K562 (cell line): ENCODE measurements around the gene HVCN1. TPM values are rescaled to one million over a fixed set of nuclear protein-coding genes. Genes with fewer than 3 reads are reported as not detected.

Experiments
- ATAC-seq: fragments of 200-7000 bp; cut with Tn5 transposase; 3 replicates; pipeline ENCODE4 v1.9.1; 2020; ENCODE audit warnings: moderate library complexity
- BruUV-seq: library from RNA; stranded (reverse); fragments of 400-500 nt; replicated peaks from 2 replicates; lab custom pipeline; 2021; lab: Mats Ljungman, UMichigan
- CTCF ChIA-PET: fragments of 300-600 bp; formaldehyde crosslinking; extraction: SDS; loops from one replicate; lab custom pipeline; 2021; ENCODE audit warnings: low intra/inter-chr PET ratio; lab: Yijun Ruan, JAX
- POLR2A ChIA-PET: fragments of 300-600, 350-650 bp; sonication (Branson Sonifier 250); formaldehyde crosslinking; extraction: SDS; loops from one replicate; lab custom pipeline; 2021; ENCODE audit warnings: antibody characterized with exemption, inconsistent platforms; lab: Yijun Ruan, JAX
- DNase-seq, 4 experiments: peaks; one replicate each; pipeline versions ENCODE4 v3.0.0 to v3.0.0-alpha.2; 2011 to 2018; ENCODE audit warnings: low spot score in 3 of 4, mixed read lengths in 3 of 4; ENCODE audit errors: extremely low read depth in 1 of 4
- FAIRE-seq: peaks from 2 replicates; lab custom pipeline; 2011; peaks lifted over from hg19 to GRCh38; lab: Jason Lieb, UNC
- H2AFZ ChIP-seq: 2 replicates; pipeline ENCODE4 v1.6.0; 2011; ENCODE audit warnings: low read depth, low read length, control low read depth, inconsistent platforms
- H3K27ac ChIP-seq: fragments of 200-600 bp; 3 replicates; pipeline ENCODE4 v1.8.0; 2011; ENCODE audit warnings: low read depth, mild to moderate bottlenecking, control low read depth, inconsistent platforms, low read length, moderate library complexity, mixed read lengths; ENCODE audit errors: extremely low read depth
- H3K27me3 ChIP-seq, 2 experiments: fragments of 300-600 bp in 1 of 2; 2 replicates in 1 of 2; 3 replicates in 1 of 2; pipeline versions ENCODE4 v1.6.0 to v1.8.0; 2011; ENCODE audit warnings: inconsistent platforms in 2 of 2, low read length in 2 of 2, mild to moderate bottlenecking in 1 of 2, mixed read lengths in 1 of 2, moderate library complexity in 1 of 2; ENCODE audit not compliant: control insufficient read depth in 2 of 2, insufficient read depth in 2 of 2
- H3K36me3 ChIP-seq: fragments of 300-600 bp; 3 replicates; pipeline ENCODE4 v1.8.0; 2011; ENCODE audit warnings: mild to moderate bottlenecking, low read length, inconsistent platforms; ENCODE audit not compliant: control insufficient read depth, insufficient read depth
- H3K4me1 ChIP-seq, 2 experiments: fragments of 200-600 bp in 1 of 2; replicated peaks in 1 of 2; 2 replicates in 1 of 2; 3 replicates in 1 of 2; pipeline versions ENCODE4 v1.5.1 to v1.8.0; 2011; ENCODE audit warnings: inconsistent platforms in 2 of 2, low read length in 2 of 2, mild to moderate bottlenecking in 1 of 2, mixed read lengths in 1 of 2, moderate library complexity in 1 of 2; ENCODE audit not compliant: control insufficient read depth in 2 of 2, insufficient read depth in 2 of 2
- H3K4me2 ChIP-seq: 2 replicates; pipeline ENCODE4 v1.6.1; 2011; ENCODE audit warnings: low read length, control low read depth, inconsistent platforms, mixed read lengths; ENCODE audit not compliant: insufficient read depth
- H3K4me3 ChIP-seq: fragments of 200-600 bp; sonication (generic), shearing (Covaris generic); 2 replicates; pipeline ENCODE4 v1.5.1; 2016; ENCODE audit warnings: control low read depth, inconsistent platforms
- H3K79me2 ChIP-seq: fragments of 200-600 bp; 3 replicates; pipeline ENCODE4 v1.8.0; 2011; ENCODE audit warnings: low read length, inconsistent platforms; ENCODE audit not compliant: control insufficient read depth, insufficient read depth
- H3K9ac ChIP-seq, 2 experiments: 2 replicates each; pipeline versions ENCODE4 v1.6.0 to v1.6.1; 2011; ENCODE audit warnings: low read depth in 2 of 2, low read length in 2 of 2, control low read depth in 1 of 2, inconsistent platforms in 1 of 2, mild to moderate bottlenecking in 1 of 2, mixed read lengths in 1 of 2; ENCODE audit not compliant: insufficient read depth in 1 of 2
- H3K9me1 ChIP-seq: one replicate; pipeline ENCODE4 v1.6.0; 2011; ENCODE audit warnings: inconsistent platforms, mild to moderate bottlenecking, low read length, moderate library complexity; ENCODE audit not compliant: control insufficient read depth, insufficient read depth
- H3K9me3 ChIP-seq: replicated peaks from 2 replicates; pipeline ENCODE4 v1.5.1; 2011; ENCODE audit warnings: low read depth, low read length, inconsistent platforms; ENCODE audit not compliant: control insufficient read depth, insufficient read depth
- H4K20me1 ChIP-seq: replicated peaks from 2 replicates; pipeline ENCODE4 v1.6.1; 2011; ENCODE audit warnings: low read length, inconsistent platforms, mixed read lengths; ENCODE audit not compliant: control insufficient read depth, insufficient read depth
- ADNP ChIP-seq: fragments of 200-800 bp; sonication (Bioruptor generic); IDR thresholded peaks from 2 replicates; pipeline ENCODE4 v1.6.1; 2016; ENCODE audit warnings: missing genetic modification characterization, missing compliant biosample characterization
- ATF7 ChIP-seq: fragments of 450-650 bp; IDR thresholded peaks from 2 replicates; pipeline ENCODE4 v1.7.1; 2014; ENCODE audit warnings: mild to moderate bottlenecking, moderate library complexity
- C11orf30 ChIP-seq: fragments of 450-650 bp; IDR thresholded peaks from 2 replicates; pipeline ENCODE4 v1.6.1; 2016; ENCODE audit warnings: low read depth, mild to moderate bottlenecking
- CCAR2 ChIP-seq: fragments of 200-400 bp; formaldehyde crosslinking; IDR thresholded peaks from 2 replicates; pipeline ENCODE4 v1.6.1; 2017; ENCODE audit warnings: mild to moderate bottlenecking, low read depth, low read length
- DACH1 ChIP-seq: fragments of 450-650 bp; IDR thresholded peaks from 2 replicates; pipeline ENCODE4 v1.6.1; 2018; ENCODE audit not compliant: partially characterized antibody
- DPF2 ChIP-seq: fragments of 450-650 bp; IDR thresholded peaks from 2 replicates; pipeline ENCODE4 v1.6.1; 2016
- FOSL1 ChIP-seq: fragments of 200-800 bp; sonication (Bioruptor generic); conservative IDR thresholded peaks from 2 replicates; pipeline ENCODE4 v1.6.1; 2016; ENCODE audit warnings: missing genetic modification characterization, missing compliant biosample characterization
- JUND ChIP-seq, 2 experiments: IDR thresholded peaks; 2 replicates in 1 of 2; 3 replicates in 1 of 2; pipeline ENCODE4 v1.6.1; 2011; ENCODE audit warnings: borderline replicate concordance in 2 of 2, low read depth in 2 of 2, low read length in 2 of 2, improper control_type of control experiment in 1 of 2, missing biosample characterization in 1 of 2, missing genetic modification characterization in 1 of 2, missing genetic modification reagents in 1 of 2
- LCOR ChIP-seq: sonication (generic); formaldehyde crosslinking; IDR thresholded peaks from 2 replicates; pipeline ENCODE4 v1.8.0; 2022; ENCODE audit warnings: mild to moderate bottlenecking, missing genetic modification reagents
- MAFF ChIP-seq: IDR thresholded peaks from 2 replicates; pipeline ENCODE4 v1.6.1; 2012; ENCODE audit warnings: low read length, improper control_type of control experiment
- MCM7 ChIP-seq, 2 experiments: fragments of 450-650 bp; IDR thresholded peaks; 2 replicates each; pipeline ENCODE4 v1.6.1; 2016 to 2018
- MEF2A ChIP-seq: IDR thresholded peaks from 2 replicates; pipeline ENCODE4 v1.6.1; 2011; ENCODE audit warnings: low read depth, mild to moderate bottlenecking, low read length, moderate library complexity; ENCODE audit not compliant: control insufficient read depth
- NUFIP1 ChIP-seq: fragments of 450-650 bp; IDR thresholded peaks from 2 replicates; pipeline ENCODE4 v1.6.1; 2018; ENCODE audit not compliant: partially characterized antibody
- SMAD4 ChIP-seq: fragments of 250-450 bp; sonication (Bioruptor Pico); conservative IDR thresholded peaks from 2 replicates; pipeline ENCODE4 v1.8.0; 2021; ENCODE audit warnings: inconsistent platforms, mild to moderate bottlenecking, moderate library complexity
- SMARCA4 ChIP-seq: fragments of 450-650 bp; IDR thresholded peaks from 2 replicates; pipeline ENCODE4 v1.6.1; 2016
- SMARCA5 ChIP-seq: fragments of 450-650 bp; IDR thresholded peaks from 2 replicates; pipeline ENCODE4 v1.6.1; 2016
- SOX6 ChIP-seq: fragments of 450-650 bp; IDR thresholded peaks from 2 replicates; pipeline ENCODE4 v1.6.1; 2014; ENCODE audit warnings: mild to moderate bottlenecking
- SRF ChIP-seq, 2 experiments: fragments of 250-450, 450-650 bp in 1 of 2; sonication (Bioruptor Pico) in 1 of 2; sonication (generic) in 1 of 2; formaldehyde crosslinking; IDR thresholded peaks; 2 replicates each; pipeline versions ENCODE4 v1.5.0 to v1.5.1; 2020 to 2022; ENCODE audit warnings: mild to moderate bottlenecking in 1 of 2, missing genetic modification reagents in 1 of 2
- TEAD1 ChIP-seq, 2 experiments: fragments of 450-650 bp in 1 of 2; sonication (generic) in 1 of 2; formaldehyde crosslinking; IDR thresholded peaks; 2 replicates each; pipeline versions ENCODE4 v1.4.0 to v1.8.0; 2020 to 2022; ENCODE audit warnings: mild to moderate bottlenecking in 2 of 2, missing genetic modification reagents in 1 of 2
- TOE1 ChIP-seq, 2 experiments: fragments of 450-650 bp in 1 of 2; sonication (generic) in 1 of 2; formaldehyde crosslinking in 1 of 2; IDR thresholded peaks; 2 replicates each; pipeline versions ENCODE4 v1.7.1 to v1.8.0; 2016 to 2022; ENCODE audit warnings: borderline replicate concordance in 2 of 2, mild to moderate bottlenecking in 2 of 2, antibody characterized with exemption in 1 of 2, inconsistent platforms in 1 of 2, low read depth in 1 of 2, missing genetic modification reagents in 1 of 2, moderate library complexity in 1 of 2
- TRIM28 ChIP-seq: fragments of 450-650 bp; IDR thresholded peaks from 2 replicates; pipeline ENCODE4 v1.6.1; 2017
- WGBS: fragments of 100-300 bp; shearing (Covaris generic); methylation state at CpG from one replicate; pipeline ENCODE4 v1.1.6; 2016; ENCODE audit warnings: low coverage, mixed read lengths; ENCODE audit not compliant: insufficient coverage; ENCODE audit errors: missing lambda C conversion rate; 5-methylcytosine and 5-hydroxymethylcytosine counted together
- in situ Hi-C: fragments of 300-500 bp; cut with MboI; formaldehyde crosslinking; loops from 4 replicates; pipeline ENCODE4 v1.15.0; 2018; ENCODE audit warnings: inconsistent platforms, mixed read lengths
- intact Hi-C: fragments of 100-400 bp; cut with micrococcal nuclease; formaldehyde crosslinking; loops from 2 replicates; pipeline ENCODE4 v1.14.2; 2022
- polyA plus RNA-seq, 8 experiments: library from polyadenylated mRNA; depleted of rRNA in 4 of 8; stranded (reverse) in 5 of 8; unstranded in 3 of 8; fragments of >200 nt; fragmentation: Nextera tagmentation in 2 of 8; fragmentation: Illumina TruSeq in 1 of 8; extraction: Ambion mirVana in 2 of 8; extraction: Trizol in 1 of 8; gene quantifications; 2 replicates each; pipeline versions ENCODE4 v1.2.1 to v1.2.3, GENCODE V29; 2011 to 2014; ENCODE audit warnings: inconsistent platforms in 1 of 8, missing spikeins in 1 of 8
- total RNA-seq, 7 experiments: library from RNA; depleted of rRNA in 6 of 7; stranded (reverse); fragments of >200 nt in 6 of 7; fragmentation: Illumina TruSeq in 2 of 7; extraction: Trizol in 2 of 7; gene quantifications; 2 replicates each; pipeline versions ENCODE4 v1.2.1 to v1.2.3, GENCODE V29; 2011 to 2021; ENCODE audit warnings: low replicate concordance in 1 of 7
- TF ChIP-seq, protein P1 (sequence below): fragments of 450-650 bp; formaldehyde crosslinking; IDR thresholded peaks from 2 replicates; pipeline ENCODE4 v1.4.0; 2020; ENCODE audit warnings: mild to moderate bottlenecking, moderate library complexity

HVCN1 gene
- total and polyA plus RNA-seq, 9 of the 15 experiments (the other 6 are each of a cell fraction or from before 2014, with no cell fraction given), result 0.21 to 1.4 (median 0.74) TPM

DNA sequence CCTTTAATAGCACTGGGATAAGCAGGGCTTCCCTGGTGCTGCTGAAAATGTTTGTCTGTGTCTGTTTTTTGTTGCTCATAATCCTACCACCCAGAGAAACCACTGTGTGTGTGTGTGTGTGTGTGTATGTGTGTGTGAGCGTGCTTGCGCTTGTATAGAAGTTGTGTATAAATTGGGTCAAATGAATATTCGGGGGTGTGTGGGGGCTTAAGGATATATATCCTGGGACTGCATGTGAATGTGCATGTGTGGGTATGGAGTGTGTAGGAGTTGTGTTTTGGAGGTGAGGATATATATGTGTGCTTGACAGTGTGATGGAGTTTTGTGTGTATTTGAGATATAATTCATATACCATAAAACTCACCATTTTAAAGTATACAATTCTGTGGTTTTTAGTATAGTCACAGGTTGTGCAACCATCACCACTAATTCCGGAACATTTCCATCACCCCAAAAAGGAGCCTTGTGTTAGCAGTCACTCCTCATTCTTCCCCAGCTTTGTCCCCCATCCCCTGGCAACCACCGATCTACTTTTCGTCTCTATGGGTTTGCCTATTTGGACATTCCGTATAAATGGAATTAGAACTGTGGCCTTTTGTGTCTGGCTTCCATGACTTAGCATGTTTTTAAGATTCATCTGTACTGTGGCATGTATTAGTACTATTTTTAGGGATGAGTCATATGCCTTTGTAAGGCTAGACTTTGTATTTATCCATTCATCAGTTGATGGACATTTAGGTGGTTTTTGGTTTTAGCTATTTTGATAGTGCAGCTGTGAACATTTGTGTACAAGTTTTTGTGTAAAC, 49.4 kb downstream of the HVCN1 start:
- Histone ChIP-seq H3K4me1 (peaks cover 8 to 33% of the 10 kb centered on the region in 2 experiments), H3K36me3 (no peaks in the 10 kb centered on the region), H3K9ac (no peak overlapping the region), H4K20me1 (no peaks in the 10 kb centered on the region), H3K4me3 (no peak overlapping the region), H3K9me3 (no peaks in the 10 kb centered on the region), H3K9me1 (peaks cover 3% of the 10 kb centered on the region), H3K4me2 (0 out of 2 replicates have a peak overlapping the region, but pooled peaks have one; percentile 22), H2AFZ (0 out of 2 replicates have a peak overlapping the region, but pooled peaks have one; percentile 10), H3K27ac (no peak overlapping the region), H3K27me3 (peaks cover 0 to 14% of the 10 kb centered on the region in 2 experiments; a peak in 1 of 5 replicates), H3K79me2 (no peaks in the 10 kb centered on the region)
- FAIRE-seq (peak; percentile 42), DNase-seq (peak in 2 of 4 experiments; percentile 24 to 31), ATAC-seq (peak; percentile 38; the same call in 1 of the 3 replicates)
- intact Hi-C loops, result loop anchor here (2.0 kb wide), 1 partner anchor 59 kb away; no protein-coding TSS in a partner anchor
- WGBS, result 32% methylated on average over 7 of the region's 7 CpGs
- in situ Hi-C loops, result no loop called here
- POLR2A ChIA-PET, result interaction anchor here (1.5 kb wide), 1 partner anchor 26 kb away, joined by 3 read pairs; the partner anchor contains the start of gene TCTN1
- CTCF ChIA-PET, result interaction anchor here (1.1 kb wide), 1 partner anchor 187 kb away, joined by 3 read pairs; no protein-coding TSS in a partner anchor
- no TSS peak for BruUV-seq
- no peak for TF ChIP-seq NUFIP1
- peak; percentile 49 for TF ChIP-seq ATF7
- peak; percentile 88 for TF ChIP-seq C11orf30
- TF ChIP-seq, protein P1, sequence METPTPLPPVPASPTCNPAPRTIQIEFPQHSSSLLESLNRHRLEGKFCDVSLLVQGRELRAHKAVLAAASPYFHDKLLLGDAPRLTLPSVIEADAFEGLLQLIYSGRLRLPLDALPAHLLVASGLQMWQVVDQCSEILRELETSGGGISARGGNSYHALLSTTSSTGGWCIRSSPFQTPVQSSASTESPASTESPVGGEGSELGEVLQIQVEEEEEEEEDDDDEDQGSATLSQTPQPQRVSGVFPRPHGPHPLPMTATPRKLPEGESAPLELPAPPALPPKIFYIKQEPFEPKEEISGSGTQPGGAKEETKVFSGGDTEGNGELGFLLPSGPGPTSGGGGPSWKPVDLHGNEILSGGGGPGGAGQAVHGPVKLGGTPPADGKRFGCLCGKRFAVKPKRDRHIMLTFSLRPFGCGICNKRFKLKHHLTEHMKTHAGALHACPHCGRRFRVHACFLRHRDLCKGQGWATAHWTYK (CRISPR knock-in tag), result peak; percentile 42; the same call in 1 of the 2 replicates
- no peak for TF ChIP-seq CCAR2
- peak; percentile 53 for TF ChIP-seq DACH1
- TF ChIP-seq TRIM28, result no peak
- TF ChIP-seq SMARCA5, result no peak
- TF ChIP-seq SOX6, result peak; percentile 50; the same call in 1 of the 2 replicates
- peak; percentile 64; the same call in 1 of the 2 replicates for TF ChIP-seq DPF2
- no peak for TF ChIP-seq MCM7 (IDR thresholded peaks at IDR 0.05)
- peak in 1 of 2 experiments; percentile 34; a peak in 1 of 4 replicates for TF ChIP-seq TEAD1 (CRISPR knock-in tag; IDR thresholded peaks at IDR 0.05)
- TF ChIP-seq SMARCA4, result peak; percentile 62
- peak; percentile 95 for TF ChIP-seq MEF2A
- no peak for TF ChIP-seq ADNP (tag)
- peak; percentile 30 to 89; a peak in 2 of 4 replicates for TF ChIP-seq SRF (CRISPR knock-in tag; IDR thresholded peaks at IDR 0.05)
- TF ChIP-seq SMAD4, result 0 out of 2 replicates have a peak, but pooled peaks have one; percentile 39
- TF ChIP-seq FOSL1 (tag), result peak; percentile 93
- TF ChIP-seq TOE1 (IDR thresholded peaks at IDR 0.05; ENCODE audit: borderline replicate concordance), result no peak
- no peak for TF ChIP-seq TOE1 (CRISPR knock-in tag; IDR thresholded peaks at IDR 0.05; ENCODE audit: borderline replicate concordance, low read depth)
- TF ChIP-seq LCOR (CRISPR knock-in tag), result peak; percentile 86; the same call in 1 of the 2 replicates
- TF ChIP-seq MAFF, result peak; percentile 36; the same call in 1 of the 2 replicates
- TF ChIP-seq JUND (IDR thresholded peaks at IDR 0.05; ENCODE audit: borderline replicate concordance, low read depth, low read length), result peak; percentile 94
- TF ChIP-seq JUND (tag; IDR thresholded peaks at IDR 0.05; ENCODE audit: borderline replicate concordance, low read depth, low read length), result peak; percentile 94
